ENCODE results near the gene APOA1. TPM values are rescaled to one million over a fixed set of nuclear protein-coding genes. Genes with fewer than 3 reads are reported as not detected.
A peak's percentile ranks its signal among the peaks of the same experiment; 100 is the strongest.

The APOA1 gene
- total RNA-seq, 4 donors from 2014 or later: 1.3 TPM; not detected in 3

GRCh38 chr11:116786966-116787365, 50.5 kb downstream of the APOA1 start:
- H3K27ac ChIP-seq: peak overlapping the region in 3 of 4 donors; percentile 90 to 91 (median 91)
- ATAC-seq: no peak
- TF ChIP-seq POLR2AphosphoS5 (IDR thresholded peaks at IDR 0.05) (no peak), CTCF (IDR thresholded peaks at IDR 0.05) (no peak), POLR2A (IDR thresholded peaks at IDR 0.05) (no peak), EP300 (IDR thresholded peaks at IDR 0.05) (no peak)

GRCh38 chr11:116786326-116786725, 51.1 kb downstream of the APOA1 start:
- no peaks in the 10 kb centered on the region for H3K9me3 ChIP-seq
- no peak overlapping the region for H3K4me3 ChIP-seq
- H3K4me1 ChIP-seq: peaks cover 0 to 31% (median 14%) of the 10 kb centered on the region in 3 donors
- WGBS, 2 donors (ENCODE audit: low coverage in 1 of 2): 80% methylated on average over 1 of the region's 2 CpGs; no CpG with 5 or more reads in 1 of the 2 donors
- H3K27ac ChIP-seq: no peak overlapping the region
- H3K36me3 ChIP-seq: peaks cover 4 to 52% of the 10 kb centered on the region in 2 donors
- no peak for ATAC-seq
- TF ChIP-seq POLR2AphosphoS5 (IDR thresholded peaks at IDR 0.05): no peak
- H3K27me3 ChIP-seq: no peaks in the 10 kb centered on the region

More at GRCh38 chr11:116786966-116787365, 50.5 kb downstream of the APOA1 start:
- Histone ChIP-seq H3K4me1 (peaks cover 0 to 36% (median 17%) of the 10 kb centered on the region in 3 donors), H3K36me3 (peaks cover 4 to 45% of the 10 kb centered on the region in 2 donors), H3K9me3 (no peaks in the 10 kb centered on the region), H3K4me3 (peak overlapping the region; percentile 70 to 99), H3K27me3 (no peaks in the 10 kb centered on the region)
- WGBS, 2 donors (ENCODE audit: low coverage in 1 of 2): 20 to 28% methylated on average over 1 to 3 of the region's 5 CpGs

Other genes with a start within 250 kb of the APOA1 start
- gene BUD13, start 64.6 kb downstream of the APOA1 start, total RNA-seq: 10 to 100 TPM; 13.5 to 17.3 (median 15.8) TPM
- 10 to 100 TPM; 18.1 to 45.9 (median 39.2) TPM for gene ZPR1, start 49.6 kb downstream of the APOA1 start, total RNA-seq
- gene APOA5, start 45.7 kb downstream of the APOA1 start, total RNA-seq: not detected
- gene APOA4, start 14.3 kb downstream of the APOA1 start, total RNA-seq: under 1 TPM in 1 of 4 donors, not detected in 3; 0.19 TPM
- 1 to 10 TPM in 1 of 4 donors, not detected in 3; 1.1 TPM for gene APOC3, start 7.7 kb downstream of the APOA1 start, total RNA-seq

Data from gastroesophageal sphincter (tissue), 4 donors.